ENCODE data around the gene PTPRM. TPM values are rescaled to one million over a fixed set of nuclear protein-coding genes. Genes with fewer than 3 reads are reported as not detected.

PTPRM gene
- total and polyA plus RNA-seq, 2 donors (not counting 3 experiments of a cell fraction or from before 2014, with no cell fraction given), result 37.4 to 43.7 TPM

GRCh38 chr18:8114480-8114879 is 547.4 kb downstream of the PTPRM start:
- no peak overlapping the region for H3K4me3 ChIP-seq (replicated peaks in 1 of 3; ENCODE audit: insufficient read depth in 1 of 3, low read depth in 1 of 3, low read length in 3 of 3)
- H3K4me1 ChIP-seq (ENCODE audit: control insufficient read depth, extremely low read depth, insufficient read depth, low read length), result no peaks in the 10 kb centered on the region
- dilution Hi-C loops (cut with MboI; ENCODE audit: extremely low pct_ligation_motif_present, low sequenced_read_pairs) (no loop called here), intact Hi-C loops (cut with micrococcal nuclease) (no loop called here)
- H3K9me1 ChIP-seq (replicated peaks; ENCODE audit: control insufficient read depth, extremely low read depth, insufficient read depth, low read length), result no peaks in the 10 kb centered on the region
- no peaks in the 10 kb centered on the region for H3K79me2 ChIP-seq (ENCODE audit: control insufficient read depth, insufficient read depth, low read length)
- DNase-seq (ENCODE audit: low read depth, low spot score) (no peak), FAIRE-seq (no peak)
- no TSS peak for BruUV-seq (replicated peaks)
- no peak overlapping the region for H3K4me2 ChIP-seq (ENCODE audit: insufficient read depth, low read length)
- no peak overlapping the region for H3K9ac ChIP-seq (replicated peaks; ENCODE audit: extremely low read depth, insufficient read depth, low read length)
- H3K27me3 ChIP-seq (ENCODE audit: control insufficient read depth in 2 of 2, insufficient read depth in 2 of 2, low read length in 2 of 2), result no peaks in the 10 kb centered on the region
- H3K9me3 ChIP-seq (replicated peaks; ENCODE audit: control insufficient read depth, insufficient read depth, low read length), result no peaks in the 10 kb centered on the region
- H2AFZ ChIP-seq (ENCODE audit: low read depth, low read length), result no peak overlapping the region
- no peaks in the 10 kb centered on the region for H4K20me1 ChIP-seq (replicated peaks; ENCODE audit: control insufficient read depth, extremely low read depth, insufficient read depth, low read length)
- H3K27ac ChIP-seq (ENCODE audit: insufficient read depth, low read depth, low read length), result no peak overlapping the region
- H3K36me3 ChIP-seq (ENCODE audit: control insufficient read depth in 2 of 2, extremely low read depth in 1 of 2, insufficient read depth in 2 of 2, low read length in 2 of 2), result no peaks in the 10 kb centered on the region
- ChIA-PET CTCF (no interaction called here), POLR2A (no interaction called here)
- TF ChIP-seq POLR2A (IDR thresholded peaks at IDR 0.05; ENCODE audit: low read depth, low read length) (no peak), POLR2AphosphoS5 (IDR thresholded peaks at IDR 0.05; ENCODE audit: insufficient read depth, low read depth, low read length) (no peak), EZH2 (IDR thresholded peaks at IDR 0.05; ENCODE audit: borderline replicate concordance, low read depth, low read length, severe bottlenecking) (no peak), FOS (IDR thresholded peaks at IDR 0.05; ENCODE audit: borderline replicate concordance, insufficient read depth, low read length) (no peak), JUN (IDR thresholded peaks at IDR 0.05; ENCODE audit: borderline replicate concordance, insufficient read depth, insufficient read length, low read depth) (no peak), MYC (IDR thresholded peaks at IDR 0.05; ENCODE audit: low read depth, low read length) (no peak), GATA2 (IDR thresholded peaks at IDR 0.05; ENCODE audit: insufficient read depth, insufficient read length, low read depth, low read length) (no peak), CTCF (IDR thresholded peaks at IDR 0.05; ENCODE audit: extremely low read depth in 1 of 2, insufficient read depth in 1 of 2, low read depth in 1 of 2, low read length in 2 of 2) (no peak)
- TF ChIP-seq, protein P1, sequence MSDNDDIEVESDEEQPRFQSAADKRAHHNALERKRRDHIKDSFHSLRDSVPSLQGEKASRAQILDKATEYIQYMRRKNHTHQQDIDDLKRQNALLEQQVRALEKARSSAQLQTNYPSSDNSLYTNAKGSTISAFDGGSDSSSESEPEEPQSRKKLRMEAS (IDR thresholded peaks at IDR 0.05; ENCODE audit: insufficient read depth, insufficient read length), result no peak

All from endothelial cell of umbilical vein (primary cell).